ENCODE measurements around the gene SEMA3C.

The SEMA3C gene

GRCh38 chr7:80924090-80924489, 5.2 kb upstream of the SEMA3C start:
- no peak for DNase-seq

DNA sequence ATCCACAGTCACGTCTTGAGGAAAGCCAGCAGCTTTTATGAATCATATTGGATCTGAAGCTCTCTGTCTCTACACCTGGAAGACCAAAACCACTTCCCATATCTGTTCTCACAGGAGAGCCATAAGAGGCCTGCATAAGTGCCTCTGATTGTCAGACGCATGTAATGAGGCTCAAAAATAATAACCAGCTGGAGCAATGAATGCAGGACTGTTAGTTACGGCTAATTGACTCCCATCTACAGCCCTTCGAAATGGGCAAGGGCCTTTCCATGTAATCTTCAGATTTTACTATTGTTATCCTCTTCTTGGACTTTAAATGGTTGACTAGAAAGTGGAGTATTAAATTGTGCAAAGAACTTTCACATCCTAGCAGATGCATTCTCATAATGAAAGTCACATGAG, 4.4 kb upstream of the SEMA3C start:
- peak; percentile 71 for DNase-seq

DNA sequence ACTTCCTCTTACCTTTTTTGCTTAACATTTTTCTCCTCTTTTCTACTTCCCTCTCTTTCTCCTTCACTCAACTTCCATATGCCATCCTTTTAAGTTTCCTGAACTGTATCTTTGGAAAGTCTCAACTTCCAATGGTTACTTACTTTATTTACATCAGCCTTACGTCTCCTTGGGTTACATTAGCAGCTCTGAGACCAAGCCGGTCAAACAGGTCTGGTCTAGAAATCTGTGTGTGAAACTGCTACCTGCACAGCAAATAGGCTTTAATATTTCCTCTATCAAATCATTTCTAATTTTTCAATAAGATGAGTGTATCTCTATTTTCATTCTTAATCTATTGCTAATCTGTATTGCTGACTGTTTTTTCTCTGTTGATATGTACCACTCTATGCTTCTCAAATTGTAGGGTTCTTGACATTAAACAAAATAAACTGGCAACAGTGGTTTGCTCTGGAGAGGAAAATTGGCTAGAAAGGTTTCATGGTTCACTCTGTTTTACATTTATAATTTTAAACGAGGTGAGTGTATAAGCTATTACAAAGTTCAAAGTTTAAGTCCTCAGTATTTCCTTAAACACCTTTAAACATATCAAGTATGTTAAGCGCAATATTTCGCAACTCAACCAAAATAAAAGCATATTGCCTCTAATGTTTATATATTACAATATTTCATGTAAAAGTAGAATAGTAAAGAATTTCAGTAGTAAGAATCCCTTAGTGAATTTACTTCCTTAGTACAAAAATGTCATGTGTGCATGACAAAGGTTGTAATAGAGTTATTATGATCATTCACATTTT, 3.6 kb upstream of the SEMA3C start:
- DNase-seq: no peak

- DNase-seq: no peak
Measured at GRCh38 chr7:80921130-80921529, 2.3 kb upstream of the SEMA3C start.

DNA sequence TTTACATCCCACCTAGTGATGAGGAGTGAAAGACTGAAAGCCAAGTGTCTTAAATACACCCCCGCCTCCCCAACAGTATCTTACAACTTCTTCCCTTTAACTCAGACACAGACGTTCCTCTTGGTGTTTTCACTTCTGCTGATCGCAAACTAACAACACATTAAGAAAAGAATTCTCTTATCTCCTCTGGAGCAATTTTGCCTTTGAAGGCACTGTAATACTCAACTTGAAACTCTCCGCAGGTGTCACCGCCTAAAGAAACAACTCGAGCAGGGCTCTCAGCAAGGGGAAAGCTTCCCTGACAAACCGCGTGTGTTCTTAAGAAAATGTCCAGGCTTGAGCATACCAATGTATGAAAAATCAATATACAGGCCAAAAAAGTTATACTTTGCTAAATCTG, 452 bp downstream of the SEMA3C start:
- DNase-seq: peak; percentile 38

GRCh38 chr7:80916770-80917741, 1.8 kb downstream of the SEMA3C start:
- DNase-seq: peak; percentile 14

GRCh38 chr7:80910228-80910627, 8.6 kb downstream of the SEMA3C start:
- no peak for DNase-seq

DNA sequence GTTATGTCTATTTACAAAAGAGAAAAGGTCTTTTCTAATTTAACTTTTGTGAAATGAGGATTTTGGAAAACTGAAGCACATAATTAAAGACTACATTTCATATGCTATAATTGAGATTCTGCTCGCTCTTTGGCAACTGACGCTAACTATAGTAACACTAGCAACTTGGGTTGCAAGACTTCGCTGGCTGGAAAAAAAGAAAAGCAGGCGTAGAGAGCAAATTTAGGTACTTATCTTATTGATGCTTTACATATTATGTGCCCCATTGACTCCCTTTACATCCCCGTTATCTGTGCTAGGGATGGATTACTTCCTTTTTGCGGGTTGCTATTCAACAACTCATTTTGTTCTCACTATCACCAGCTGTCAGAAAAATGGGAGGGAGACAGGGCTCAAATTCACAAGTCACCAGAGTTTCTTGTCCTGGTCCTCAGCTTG, 10.5 kb downstream of the SEMA3C start:
- DNase-seq: no peak

DNA sequence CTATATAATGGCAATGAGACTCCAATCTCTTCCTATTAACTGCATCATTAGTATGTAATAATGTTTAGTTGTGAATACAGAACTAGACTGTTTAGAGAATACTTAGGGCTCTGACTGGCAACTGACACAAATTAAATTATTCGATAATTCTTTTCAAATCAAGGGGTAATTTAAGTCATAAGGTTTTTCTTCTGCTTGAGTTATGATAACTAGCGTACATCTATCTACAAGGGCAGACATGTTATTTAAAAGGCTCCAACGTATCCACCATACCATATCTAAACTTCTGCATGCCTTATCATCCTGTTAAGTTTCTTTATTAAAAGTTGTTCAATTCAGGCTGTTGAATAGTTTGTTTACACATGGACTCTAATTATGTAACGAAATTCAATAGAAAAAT, 11.2 kb downstream of the SEMA3C start:
- no peak for DNase-seq

DNA sequence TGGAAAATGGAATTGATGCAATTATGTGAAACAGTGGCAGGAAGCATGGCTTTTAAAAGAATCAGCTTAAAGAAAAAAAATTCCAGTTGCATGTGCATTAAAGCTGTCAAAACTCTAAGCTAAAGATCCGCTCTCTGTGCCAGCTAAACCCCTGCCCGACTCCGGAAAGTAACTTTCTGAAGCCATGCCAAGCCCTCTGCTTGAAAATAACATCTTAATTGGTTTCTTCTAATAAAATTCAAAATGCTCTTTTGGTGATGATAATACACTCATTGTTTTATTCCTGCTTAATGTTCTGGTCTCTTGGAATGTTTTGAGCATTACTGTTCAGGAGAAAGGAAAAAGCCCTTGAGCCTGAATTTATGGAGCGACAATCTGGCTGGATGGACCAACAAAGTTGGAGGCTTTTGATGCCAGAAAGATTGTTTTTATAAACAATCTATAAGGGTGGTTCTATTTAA, 11.7 kb downstream of the SEMA3C start:
- no peak for DNase-seq

DNA sequence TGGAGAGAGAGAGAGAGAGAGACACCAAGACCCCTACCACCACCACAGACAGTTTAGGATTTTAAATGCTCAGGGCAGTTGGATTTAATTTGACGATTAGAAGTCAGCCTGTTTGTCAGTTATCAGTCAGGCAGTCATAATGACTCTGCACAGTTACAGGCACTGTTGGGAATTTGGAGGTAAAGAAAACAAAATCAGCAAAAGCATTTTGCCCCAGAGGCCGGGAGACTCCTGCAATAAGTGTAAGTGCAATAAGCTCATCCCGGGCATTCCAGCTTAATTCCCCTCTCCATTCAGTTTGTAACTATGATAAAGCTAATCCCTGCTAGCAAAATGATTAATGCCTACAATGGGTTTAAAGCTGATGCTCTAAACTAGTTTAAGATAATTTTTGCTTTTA, 13.5 kb downstream of the SEMA3C start:
- peak; percentile 28 for DNase-seq

DNA sequence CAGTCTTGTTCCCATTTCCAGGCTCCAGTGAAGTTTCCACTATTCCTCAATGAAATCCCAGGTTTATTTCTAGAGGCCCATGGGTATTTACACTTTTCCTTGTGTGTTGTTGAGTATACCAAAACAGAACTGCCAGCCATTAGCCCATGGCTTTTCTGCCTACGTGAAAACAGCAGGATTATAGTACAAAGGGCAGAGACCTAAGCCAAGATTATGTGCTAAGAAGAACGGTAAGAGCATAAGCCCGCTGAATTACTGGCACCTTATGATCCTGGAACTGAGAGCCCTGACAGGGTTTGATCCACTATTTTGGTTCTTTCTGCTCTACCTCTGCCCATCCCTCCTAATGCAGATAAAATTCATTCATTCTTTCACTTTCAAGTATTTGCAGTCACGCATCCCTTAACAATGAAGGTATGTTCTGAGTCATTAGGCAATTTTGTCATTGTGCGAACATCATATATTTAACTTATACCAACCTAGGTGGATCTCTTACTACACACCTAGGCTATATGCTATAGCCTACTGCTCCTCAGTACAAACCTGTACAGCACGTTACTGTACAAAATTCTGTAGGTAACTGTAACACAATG, 16.0 kb downstream of the SEMA3C start:
- DNase-seq: no peak

- no peak for DNase-seq
Measured at GRCh38 chr7:80902019-80902418, 16.8 kb downstream of the SEMA3C start.

DNA sequence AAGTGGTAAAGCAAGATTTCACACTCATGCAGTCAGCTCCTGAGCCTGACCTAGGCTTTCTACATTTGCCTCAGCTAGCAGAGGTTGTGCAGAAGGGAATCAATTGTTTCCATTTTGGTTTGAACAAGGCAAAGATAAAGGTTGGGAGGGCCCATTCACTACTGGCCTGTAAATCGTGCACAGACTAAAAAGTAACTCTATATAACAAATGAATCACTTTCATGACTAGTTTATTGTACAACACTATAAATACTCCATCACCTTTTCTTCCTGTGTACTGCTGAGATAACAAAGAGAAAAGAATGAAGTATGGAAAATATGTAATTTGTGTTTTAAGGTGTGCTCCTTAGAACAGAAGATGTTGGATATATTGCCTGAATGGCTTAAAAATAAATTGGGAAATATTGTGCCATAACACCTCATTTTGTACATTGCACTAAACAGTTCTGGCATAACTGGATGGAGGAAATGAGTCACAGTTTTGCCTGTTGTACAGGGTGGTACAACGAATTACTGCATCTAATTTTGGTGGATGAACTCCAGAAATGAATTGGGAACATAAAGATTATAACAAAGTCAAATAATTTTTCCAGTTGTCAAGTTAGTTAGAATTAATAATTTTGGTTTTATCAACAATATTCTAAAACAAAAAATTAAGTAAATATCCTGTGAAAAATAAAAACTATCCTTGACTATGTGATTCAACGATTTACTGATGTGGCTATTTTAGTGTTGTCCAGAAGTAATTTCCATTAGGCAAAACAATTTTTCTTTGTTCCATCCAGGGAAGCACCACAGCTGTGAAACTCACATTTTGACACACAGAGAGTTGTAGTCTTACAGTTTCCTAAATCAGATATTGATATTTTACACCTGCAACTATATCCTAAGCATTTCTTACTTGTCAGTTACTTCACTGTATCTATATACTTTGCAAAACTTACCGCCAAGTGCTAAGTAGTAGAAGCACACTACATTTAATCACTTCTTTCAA, 18.0 kb downstream of the SEMA3C start:
- DNase-seq: no peak

DNA sequence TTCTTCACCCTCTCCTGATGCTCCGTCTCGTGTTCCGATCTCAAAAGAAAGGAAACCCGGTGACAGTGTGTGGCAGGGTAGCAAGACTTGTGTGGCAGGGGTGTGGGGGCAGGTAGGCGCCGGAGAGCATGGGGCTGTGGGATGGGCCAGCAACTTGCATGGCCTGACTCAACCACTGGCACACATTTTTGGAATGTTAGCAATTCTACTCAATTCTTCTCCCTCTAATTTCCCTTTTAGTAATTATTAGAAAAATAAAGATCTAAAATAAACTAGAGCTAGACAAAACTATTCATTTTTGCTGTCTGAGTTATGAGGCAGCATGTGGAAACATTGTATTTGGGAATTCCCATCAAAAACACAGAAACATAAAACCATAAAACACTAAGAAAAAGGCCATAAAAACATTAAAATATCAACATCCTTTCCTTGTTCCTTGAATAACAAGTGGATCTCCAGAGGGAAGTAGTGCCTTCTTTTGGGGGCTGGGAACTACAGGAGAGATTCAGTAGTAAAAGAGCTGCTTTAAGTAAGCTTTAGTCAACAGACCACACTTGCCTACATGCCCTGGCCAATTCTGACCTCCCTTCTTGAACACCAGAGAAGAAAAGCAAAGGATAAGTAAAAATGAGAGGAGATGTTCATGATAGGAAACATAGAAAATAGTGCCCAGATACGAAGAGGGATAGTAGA, 21.8 kb downstream of the SEMA3C start:
- no peak for DNase-seq

DNA sequence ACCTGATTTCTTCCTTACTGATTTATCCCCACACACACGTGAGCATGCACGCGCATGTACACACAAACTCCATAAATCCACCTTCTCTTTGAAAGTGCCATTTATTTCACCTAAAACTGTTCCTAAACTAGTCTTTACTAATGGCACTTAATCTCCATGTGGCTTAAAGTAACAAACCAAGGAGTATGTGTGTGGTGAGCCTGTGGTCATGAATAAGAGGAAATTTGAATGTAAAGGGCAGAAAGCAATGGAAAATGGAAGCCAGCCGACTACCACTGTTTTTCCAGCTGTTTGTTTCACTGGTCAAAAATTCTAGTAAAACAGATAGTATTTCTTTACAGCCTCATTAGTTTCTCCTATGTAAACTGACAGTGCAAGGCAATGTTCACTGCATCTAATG, 23.8 kb downstream of the SEMA3C start:
- no peak for DNase-seq

DNA sequence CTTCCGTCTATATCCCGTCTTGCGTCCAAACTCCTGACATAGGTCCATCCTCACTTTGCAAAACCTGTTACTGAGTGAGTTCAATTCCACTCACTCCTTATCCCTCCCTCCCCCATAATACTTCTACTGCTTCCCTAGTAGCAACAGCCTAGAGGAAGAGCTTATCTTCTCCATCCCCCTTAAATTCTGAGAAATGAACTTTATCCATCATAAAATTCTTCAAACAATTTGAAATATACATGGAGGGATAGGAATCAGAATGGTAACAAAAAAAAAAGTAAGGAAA, 27.6 kb downstream of the SEMA3C start:
- DNase-seq: no peak

- DNase-seq: no peak
Measured at GRCh38 chr7:80890426-80891258, 28.2 kb downstream of the SEMA3C start.

DNA sequence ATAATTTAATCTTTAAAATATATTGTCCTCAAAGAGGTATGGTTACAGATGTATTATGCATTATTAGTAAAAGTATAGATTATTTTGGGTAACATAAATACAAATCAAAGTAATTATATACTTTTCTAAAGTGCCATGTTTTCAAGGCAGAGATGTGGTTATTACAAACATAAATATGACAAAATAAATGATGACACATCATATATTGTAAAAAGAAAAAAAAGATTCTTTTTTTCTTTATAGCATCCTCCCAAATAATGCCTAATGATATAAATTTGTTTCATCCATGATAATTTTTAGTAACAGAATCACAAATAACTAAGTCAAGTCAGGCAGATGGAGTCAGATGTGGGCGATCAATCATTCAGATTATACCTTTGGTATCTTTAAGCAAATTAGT, 29.3 kb downstream of the SEMA3C start:
- no peak for DNase-seq

- DNase-seq: peak; percentile 67
Measured at GRCh38 chr7:80885757-80886156, 33.1 kb downstream of the SEMA3C start.

Measured in NCI-H2227 treated with DMSO at 0.1 percent for 48 hours (cell line).